Measurements from ENCODE around the gene CARMIL1.

Gene CARMIL1

DNA sequence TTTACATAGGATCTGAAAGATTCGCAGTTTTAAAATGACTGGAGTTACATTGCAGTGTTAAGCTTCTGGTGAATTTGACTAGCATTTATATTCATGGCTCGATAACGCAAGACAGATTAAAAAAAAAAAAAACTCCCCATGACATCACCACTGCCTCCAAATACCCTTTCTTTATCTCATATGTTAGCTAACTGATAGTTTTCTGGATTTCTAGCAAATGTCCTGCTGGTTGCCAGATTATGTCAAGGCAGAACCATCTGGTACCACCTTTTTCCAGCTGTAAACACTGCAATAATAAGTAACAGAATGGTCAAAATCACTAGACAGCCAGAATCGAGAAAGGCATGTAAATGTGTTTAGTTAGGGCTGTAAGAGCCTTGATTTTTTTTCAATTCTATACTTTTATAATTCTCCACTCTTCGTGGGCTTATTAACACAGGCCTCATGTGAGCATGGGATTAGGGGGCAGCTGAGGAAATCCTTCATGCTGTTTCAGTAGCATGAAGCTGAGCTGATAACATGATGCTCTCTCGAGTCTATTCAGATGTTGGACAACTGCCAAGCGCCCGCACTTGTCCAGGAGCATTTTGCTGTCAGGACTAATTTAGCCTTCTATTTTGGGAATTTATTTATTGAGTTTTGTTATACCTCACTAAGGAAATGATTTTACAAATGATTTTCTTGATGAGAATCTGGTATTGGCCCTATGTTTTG lies 206.8 kb downstream of the CARMIL1 start:
- peak; percentile 91 for DNase-seq

DNA sequence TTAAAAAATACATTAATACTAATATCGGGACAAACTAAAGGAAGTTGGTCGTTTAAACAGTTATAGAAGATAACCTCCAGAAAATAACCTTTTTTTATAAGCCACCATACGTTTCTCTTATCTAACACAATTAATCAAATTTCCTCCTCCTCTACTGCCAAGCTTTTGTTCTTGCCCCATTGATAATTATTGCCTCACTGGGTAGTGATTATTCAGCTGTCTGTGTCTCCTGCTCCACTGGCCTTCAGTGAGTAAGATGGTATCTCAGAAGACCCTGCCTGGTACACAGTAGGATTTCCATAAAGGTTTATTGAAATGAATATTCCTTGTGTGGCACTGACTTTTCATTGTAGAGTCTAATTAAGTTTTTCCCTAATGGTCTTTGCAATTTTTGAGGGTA lies 207.4 kb downstream of the CARMIL1 start:
- DNase-seq, result peak; percentile 66

DNA sequence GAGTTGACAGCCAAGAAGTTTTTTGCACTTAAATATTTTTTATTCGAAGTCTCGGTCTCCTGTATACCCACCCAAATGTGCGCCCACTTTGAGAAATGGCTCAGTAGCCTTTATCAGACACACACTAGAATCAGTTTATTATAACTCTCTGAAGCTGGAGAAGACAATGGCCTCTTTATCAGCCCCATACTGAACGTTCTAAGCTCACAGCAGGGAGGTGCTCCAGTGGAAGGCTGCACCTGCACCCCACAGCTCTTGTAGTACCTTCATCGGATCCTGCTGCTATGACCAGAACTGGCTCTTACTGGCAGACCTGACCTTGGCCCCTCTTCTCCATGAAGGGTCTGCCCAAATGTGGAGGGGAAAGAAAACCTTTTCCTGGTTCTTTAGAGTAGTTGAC lies 207.8 kb downstream of the CARMIL1 start:
- DNase-seq, result peak; percentile 55

DNA sequence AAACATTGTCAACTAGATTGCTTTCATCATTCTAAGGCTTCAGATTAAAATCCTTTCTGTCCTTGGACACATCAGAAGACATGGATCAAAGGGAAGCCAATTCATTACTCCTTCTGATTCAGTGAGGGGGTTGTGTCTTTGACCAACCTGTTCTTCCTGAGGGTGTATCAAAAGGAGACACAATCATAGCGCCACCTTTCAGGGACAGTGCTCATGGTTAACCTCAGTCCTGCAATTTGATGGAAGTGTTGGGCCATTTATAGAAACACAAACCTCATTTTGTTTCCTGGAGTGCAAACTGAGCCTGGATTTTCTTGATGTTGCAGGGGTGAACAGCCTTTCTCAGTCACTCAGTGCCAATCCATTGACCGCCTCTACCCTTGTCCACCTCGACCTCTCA lies 209.0 kb downstream of the CARMIL1 start:
- DNase-seq, result no peak

DNA sequence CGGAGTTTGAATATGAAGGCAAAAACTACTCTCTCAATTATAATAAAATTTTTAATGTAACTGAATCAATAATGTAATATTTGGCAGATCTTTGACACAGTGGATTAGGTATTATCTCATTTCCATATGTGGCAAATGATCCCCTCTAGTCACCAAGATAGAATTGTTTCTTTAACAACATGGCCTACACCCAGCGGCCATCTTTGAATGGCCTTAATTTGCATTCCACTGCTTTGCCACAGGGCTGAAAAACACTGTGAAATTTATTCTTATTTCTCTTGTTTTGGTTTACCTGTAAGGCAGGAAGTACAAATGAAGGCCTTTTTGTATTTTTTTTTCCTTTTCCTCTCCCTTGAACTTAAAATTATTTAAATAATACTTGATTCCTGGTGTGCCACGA lies 210.2 kb downstream of the CARMIL1 start:
- no peak for DNase-seq

DNA sequence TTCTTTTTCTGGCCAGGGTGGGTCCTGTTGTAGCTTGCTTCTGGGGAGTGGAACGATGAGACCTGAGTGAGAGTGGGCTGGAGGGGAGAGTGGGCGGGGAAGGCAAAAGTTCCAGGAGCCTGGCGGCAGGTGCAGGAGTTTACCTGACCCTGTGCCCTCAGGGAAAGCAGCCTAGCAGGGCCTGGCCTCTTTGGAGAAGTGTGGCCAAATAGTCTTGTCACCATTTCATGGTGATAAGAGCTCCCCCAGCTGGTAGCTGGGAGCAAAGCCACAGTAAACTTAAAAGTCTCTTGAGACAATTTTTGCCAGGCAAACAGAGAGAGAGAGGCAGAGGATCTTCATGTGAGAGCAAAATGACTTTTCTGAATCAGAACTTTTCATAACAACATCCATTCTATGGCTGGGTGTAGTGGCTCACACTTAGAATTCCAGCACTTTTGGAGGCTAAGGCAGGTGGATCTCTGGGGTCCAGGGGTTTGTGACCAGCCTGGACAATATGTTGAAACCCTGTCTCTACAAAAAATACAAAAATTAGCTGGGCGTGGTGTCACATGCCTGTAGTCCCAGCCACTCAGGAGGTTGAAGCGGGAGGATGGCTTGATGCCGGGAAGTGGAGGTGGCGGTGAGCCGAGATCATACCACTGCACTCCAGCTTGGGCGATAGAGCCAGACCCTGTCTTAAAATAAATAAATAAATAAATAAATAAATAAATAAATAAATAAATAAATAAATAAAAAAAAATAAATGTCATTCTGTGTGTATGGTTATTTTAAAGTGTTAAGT lies 211.0 kb downstream of the CARMIL1 start:
- peak; percentile 82 for DNase-seq

DNA sequence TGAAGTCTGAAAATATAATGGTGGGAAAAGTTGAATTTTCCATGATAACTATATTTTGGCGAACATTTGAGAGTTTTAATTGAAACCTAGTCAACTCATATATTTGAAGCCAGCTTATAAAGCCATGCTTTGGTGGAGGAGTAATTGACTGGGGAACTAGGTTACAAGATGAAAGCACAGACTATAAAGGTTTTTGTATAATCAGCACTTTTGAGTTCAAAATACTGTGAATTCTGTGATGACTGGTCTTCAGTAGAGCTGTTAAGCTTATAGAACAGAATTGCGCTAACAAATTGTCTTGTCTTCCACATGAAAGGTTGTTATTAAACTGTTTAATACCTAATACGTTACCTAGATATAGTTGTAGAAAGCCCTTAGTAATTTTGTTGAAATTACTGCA lies 213.8 kb downstream of the CARMIL1 start:
- DNase-seq, result no peak

DNA sequence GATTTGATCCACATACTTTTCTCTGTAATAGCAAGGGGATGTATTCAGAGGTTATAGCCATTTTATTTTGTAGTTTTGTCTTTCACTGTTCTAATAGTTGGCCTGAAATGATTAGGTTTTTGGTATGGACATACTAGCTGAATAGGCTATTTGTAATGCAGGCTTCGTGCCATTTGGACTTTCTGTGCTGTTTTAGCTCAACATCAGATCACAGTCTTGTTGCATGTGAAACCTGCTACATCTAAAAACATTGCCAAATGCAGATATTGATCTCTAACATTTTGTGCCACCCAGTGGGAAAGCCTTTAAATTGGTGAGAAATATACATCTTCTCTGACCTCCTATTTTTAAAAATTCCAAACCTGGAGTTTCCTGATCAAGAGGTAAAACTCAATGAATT lies 215.3 kb downstream of the CARMIL1 start:
- DNase-seq, result no peak

DNA sequence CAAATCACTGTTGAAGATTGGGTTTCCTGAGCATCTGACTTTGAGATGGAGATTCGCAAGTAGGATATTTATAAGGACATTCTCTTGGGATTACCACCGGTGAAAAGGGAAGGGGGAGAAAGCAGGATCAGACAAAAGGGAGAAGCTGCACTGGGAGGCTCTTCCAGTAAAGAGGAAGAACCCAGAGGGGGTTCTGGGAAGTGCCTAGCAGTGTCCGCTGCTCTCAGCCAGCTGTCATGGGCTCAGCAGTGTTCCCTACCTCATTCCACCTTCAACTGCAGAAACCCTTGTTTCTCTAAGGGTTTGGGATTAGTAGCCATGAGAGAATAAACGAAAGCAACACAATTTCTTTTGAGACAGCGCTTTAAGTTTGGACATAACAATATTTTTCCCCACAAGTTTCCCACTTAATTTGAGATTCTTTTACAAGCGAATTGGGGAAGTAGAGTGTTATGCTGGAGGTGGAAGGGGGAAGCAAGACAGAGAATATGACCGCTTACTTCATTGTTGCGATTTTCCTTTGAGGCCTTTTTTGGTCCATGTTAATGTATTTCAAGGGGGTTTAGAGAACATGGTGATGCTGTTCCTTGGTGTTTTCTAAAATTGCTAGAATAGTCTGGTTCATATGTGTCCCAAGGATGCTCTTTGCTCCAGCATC lies 218.3 kb downstream of the CARMIL1 start:
- no peak for DNase-seq

DNA sequence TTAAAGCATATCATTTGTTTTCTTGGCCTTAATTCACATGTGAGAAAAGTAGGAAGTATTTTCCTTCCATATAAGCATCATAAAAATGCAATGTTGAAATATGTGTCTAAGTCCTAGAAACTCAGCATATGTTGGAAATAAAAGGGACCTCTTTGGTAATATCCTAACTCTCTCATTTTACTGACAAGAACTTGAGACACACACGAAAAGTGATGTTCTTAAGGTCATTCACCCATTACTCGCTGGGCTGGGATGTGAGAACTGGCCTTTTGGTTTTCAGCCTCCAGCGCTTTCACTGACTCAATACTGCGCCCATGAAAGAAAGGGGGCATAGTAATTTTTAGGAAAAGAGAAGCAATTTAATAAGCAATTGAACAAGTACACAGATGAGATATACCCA lies 219.3 kb downstream of the CARMIL1 start:
- DNase-seq, result no peak

DNA sequence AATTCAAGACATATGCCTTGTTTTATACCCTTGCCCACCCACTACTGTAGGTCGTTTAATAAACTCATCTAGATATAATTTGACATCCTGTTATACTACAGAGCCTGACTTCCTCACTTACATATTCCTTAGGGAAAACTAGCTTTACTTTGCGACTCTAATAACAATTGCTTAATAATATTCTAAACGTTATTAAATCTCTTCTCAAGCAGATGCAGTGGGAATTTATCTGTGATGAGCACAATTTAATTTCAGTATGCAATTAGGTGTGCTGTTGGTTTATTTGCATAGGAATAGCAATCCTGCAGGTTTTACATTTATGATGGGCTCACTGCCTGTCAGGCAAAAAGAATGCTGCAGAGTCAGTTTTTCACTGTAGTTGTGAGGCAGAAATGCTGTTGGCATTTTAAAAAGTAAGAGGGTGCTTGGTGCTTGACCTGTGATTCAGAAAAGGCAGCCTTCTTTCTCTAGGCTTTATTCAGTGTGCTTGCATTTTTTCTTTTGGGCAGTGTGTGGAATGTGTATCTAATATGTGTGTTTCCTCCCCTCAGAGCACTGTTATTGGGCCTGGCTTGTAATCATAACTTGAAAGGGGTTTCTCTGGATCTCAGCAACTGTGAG lies 220.6 kb downstream of the CARMIL1 start:
- no peak for DNase-seq

DNA sequence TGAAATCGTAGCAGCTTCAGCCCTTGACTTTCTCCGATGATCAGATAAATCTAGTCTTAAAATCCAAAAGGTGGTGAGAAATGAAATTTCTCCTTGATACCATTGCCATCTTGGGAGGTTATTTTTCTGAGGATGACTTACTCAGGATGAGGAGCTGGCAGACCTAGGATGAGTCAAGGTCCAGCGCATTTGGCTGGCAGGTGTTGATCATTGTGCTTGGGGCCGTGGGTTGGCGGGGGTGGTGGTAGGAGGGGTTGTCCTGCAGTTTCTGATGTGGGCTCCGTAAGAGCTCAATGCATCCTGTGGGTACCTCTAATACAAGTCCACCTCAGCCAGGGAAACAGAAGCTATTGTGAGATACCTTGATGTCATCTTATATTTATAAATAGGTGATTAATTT lies 224.5 kb downstream of the CARMIL1 start:
- no peak for DNase-seq

DNA sequence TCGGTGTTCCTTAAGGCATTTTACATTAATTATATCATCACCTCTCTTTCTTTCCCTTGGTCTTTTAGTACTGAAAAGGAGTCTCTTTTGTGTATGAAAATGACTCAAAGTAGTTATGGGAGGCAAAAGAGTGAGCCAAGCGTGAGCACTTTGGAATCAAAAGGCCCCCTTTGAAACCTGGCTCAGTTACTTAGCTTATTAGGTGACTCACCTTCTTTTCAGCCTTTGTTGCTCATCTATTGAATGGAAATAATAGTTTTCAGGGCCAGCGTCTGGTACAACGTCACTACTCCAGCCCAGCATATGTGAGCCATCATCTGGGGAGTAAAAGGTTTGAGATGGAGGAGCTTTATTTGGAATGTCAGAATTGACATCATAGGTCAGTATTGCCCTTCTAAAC lies 225.5 kb downstream of the CARMIL1 start:
- no peak for DNase-seq

DNA sequence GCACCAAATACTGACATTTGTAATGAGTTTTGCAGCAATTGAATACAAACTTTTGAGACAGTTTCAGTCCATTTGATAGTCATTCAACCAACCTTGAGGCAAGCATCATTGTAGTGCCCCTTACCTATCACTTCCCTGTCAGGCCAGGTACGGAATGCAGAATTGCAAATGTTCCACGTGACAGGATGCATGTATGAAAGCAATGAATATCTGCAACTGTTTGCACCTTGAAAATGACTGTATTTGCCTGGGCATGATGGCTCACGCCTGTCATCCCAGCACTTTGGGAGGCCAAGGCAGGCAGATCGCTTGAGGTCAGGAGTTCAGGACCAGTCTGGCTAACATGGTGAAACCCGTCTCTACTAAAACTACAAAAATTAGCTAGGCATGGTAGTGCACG lies 226.8 kb downstream of the CARMIL1 start:
- DNase-seq, result no peak

DNA sequence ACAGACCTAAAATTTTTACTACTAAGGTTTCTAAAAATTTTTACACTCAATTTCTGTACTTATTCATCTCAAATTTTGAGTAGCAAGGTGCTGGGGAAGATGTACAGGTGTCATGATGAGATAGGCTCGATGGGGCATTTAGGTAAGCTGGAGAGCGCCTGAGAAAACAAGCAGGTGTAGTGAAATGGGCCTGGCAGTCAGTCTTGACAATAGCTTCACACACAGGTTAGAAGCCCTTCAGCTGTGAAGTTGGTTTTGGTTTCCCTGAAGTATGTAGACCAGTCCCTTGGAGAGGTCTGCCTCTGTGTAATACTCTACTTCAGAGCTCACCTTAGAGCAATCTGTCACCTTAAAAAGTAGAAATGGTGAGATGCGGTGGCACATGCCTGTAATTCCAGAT lies 228.9 kb downstream of the CARMIL1 start:
- DNase-seq, result no peak

DNA sequence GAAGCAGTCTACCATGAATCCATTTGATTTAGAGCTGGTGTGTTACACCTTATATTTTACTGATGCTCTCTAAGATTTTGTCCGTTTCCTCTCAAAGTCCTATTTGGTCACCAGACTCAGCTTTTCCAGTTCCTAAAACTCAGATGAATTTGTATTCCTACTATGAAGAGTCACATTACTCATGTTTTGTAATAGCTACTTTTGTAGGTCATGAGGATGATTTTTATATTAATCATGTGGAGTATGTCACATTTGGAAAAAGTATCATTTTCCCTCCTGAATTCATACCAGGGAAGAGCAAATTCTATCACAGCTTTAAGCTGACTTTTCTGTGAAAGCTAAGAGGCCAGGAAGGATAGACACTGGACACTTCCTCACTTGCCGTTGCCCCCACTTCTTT lies 232.2 kb downstream of the CARMIL1 start:
- DNase-seq, result no peak

DNA sequence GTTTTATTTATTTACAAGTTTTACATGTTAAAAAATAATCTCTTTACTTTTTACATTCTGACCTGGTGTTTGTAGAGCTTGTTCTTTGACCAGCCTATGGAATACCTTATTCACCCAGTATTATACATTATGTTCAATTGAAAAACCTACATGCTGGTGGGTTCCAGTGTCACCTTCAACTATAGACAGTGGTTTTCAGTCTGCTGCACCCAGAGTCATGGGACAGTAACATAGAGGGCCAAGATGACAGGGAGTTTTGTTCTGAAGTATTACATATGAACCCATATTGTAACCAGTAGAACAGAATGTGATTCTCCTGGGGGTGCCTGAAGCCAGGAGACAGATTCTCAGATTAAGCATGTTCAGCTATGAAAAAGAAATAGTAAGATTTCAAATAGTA lies 233.4 kb downstream of the CARMIL1 start:
- DNase-seq, result no peak

DNA sequence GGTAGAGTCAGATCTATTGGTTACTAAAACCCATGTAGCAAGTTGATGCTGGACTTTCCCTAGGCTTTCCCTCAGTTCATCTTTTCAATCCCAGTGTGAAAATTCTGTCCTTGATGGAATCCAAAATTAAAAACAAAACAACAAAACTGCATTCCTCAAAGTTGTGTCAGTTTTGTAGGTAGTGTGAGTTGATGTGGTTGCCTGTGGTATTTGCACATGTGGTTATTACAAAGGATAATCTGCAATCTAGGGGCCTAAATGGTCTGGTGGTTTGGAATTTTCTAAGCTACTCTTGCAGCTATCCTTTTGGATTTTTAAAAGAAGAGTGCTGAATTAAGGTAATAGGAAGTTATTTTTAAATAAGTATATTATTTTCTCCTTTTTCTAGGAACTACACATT lies 240.7 kb downstream of the CARMIL1 start:
- no peak for DNase-seq

DNA sequence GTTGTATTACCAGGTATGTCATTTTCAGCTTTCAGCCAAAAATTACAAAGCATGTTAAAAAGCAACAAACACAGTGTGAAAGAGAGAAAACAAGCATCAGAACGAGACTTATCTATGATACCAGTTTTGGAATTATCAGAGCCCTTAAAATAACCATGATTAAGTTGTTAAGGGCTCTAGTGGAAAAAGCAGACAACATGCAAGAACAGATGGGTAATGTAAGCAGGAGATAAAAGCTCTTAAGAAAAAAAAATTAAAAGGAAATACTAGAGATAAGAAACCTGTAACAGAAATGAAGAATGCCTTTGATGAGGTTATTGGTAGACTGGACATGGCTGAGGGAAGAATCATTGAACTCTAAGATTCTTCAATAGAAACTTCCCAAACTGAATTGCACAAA lies 245.4 kb downstream of the CARMIL1 start:
- no peak for DNase-seq

DNA sequence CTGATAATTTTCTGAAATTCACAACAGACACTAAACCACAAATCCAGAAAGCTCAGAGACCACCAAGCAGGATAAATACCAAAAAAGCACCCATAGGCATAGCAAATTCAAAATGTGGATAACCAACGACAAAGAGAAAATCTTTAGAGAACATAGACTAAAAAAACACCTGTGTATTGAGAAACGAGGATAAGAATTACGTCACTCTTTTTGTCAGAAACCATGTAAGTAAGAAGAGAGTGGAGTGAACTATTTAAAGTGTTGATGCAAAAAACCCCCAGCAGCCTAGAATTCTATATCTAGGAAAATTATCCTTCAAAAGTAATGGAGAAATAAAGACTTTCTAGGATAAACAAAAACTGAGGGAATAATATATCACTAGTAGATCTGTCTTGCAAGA lies 245.9 kb downstream of the CARMIL1 start:
- no peak for DNase-seq

DNA sequence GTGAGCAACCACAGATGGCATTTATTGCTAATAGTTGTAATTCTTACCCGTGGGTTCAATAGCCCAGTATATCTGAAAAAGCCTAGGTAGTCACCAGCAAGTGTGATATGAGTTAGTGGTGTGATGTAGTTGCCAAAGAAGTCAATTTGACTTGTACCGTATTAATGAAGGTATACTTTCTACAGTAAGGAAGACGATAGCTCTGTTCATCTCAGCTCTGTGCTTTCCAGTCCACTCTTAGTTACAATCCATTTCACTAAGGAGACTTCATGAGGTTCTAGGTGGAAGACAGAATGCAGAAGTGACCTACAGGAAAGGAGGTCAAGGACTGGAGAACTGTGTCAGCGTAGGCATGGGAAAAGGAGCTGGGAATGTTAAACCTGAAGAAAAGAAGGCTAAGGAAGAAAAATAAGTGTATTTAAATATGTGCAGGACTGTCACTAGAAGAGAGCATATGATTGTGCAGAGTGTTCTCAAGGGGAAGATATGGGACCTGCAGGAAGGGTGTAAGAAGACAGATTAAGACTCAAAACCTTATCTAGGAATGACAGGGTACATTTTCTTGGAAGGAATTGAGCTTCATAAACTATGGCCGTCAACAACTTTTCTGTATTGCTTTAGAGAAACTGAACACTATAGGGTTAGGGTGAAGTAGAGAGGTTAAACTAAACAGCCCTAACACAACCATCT lies 255.9 kb downstream of the CARMIL1 start:
- DNase-seq, result no peak

DNA sequence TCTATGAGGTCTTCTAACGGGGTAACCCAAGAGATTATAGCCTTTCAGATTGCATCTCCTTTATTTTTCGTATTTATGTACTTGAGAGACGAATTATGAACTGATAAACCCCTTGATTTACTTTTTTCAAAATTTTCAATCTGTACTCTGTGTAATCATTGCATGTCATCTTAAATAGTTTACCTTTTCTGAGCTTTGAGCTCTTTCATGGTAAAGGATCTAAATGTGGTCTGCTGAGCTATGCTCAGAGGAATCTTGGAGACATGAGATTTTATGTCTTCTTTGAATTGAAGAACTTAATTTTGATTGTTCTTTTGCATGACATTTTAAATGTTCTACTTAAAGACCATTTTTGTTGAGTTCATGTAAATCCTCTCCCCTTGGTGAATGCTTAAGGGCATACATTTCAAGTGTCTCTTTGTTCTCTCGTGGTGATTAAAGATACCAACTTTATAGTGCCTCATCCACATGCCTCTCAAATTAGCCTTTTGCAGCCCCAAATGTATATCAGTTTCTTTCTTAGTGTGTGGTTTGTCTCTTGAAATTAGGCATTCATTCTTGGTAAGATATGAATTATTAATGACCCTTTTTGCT lies 256.6 kb downstream of the CARMIL1 start:
- no peak for DNase-seq

DNA sequence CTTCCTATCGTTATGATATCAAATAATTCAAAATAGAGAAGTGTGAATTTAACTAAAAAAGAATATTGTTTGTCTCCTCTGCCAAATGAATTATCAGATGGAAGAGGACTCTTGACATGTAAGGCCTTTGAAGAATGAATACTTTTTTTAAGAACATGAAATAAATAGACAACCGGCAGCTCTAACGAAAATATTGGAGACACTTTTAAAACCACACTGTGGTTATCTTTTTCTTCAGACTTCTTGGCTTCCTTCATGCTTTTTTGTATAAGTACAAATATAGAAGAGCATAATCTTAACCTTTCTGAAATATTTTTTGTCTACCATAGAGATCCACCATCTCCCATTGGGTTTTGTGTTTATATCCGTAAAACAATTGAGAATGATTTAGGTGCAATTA lies 257.6 kb downstream of the CARMIL1 start:
- DNase-seq, result no peak
